ENCODE data around the gene ATG4C. TPM values are rescaled to one million over a fixed set of nuclear protein-coding genes. Genes with fewer than 3 reads are reported as not detected.

The ATG4C gene
- total RNA-seq, 2 donors from 2014 or later, result 9.9 to 21.1 TPM

DNA sequence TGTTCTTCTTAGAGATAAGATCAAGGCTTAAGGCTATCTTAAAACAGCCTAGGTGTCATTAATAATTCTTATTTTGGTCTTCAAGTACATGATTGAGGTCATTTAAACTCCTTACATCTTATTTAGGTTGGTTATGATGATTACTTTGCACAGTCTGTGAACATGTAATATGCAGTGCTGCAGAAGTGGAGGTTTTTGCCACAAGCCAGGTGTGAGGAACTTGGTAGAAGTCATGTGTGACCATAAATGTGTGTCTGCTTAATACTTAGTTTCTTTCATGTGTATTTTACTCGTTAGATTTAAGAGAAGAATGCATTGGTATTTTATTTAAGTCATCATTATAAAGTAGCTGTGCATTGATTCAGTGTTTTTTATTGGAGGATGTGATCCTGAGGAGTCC is 10.1 kb downstream of the ATG4C start:
- no peak overlapping the region for H3K27ac ChIP-seq
- no peak overlapping the region for H3K4me3 ChIP-seq
- no peaks in the 10 kb centered on the region for H3K9me3 ChIP-seq
- no peaks in the 10 kb centered on the region for H3K27me3 ChIP-seq (replicated peaks; ENCODE audit: insufficient read depth)
- ATAC-seq (ENCODE audit: insufficient number of reproducible peaks, low FRiP score, low read depth), result no peak
- TF ChIP-seq, protein P1, sequence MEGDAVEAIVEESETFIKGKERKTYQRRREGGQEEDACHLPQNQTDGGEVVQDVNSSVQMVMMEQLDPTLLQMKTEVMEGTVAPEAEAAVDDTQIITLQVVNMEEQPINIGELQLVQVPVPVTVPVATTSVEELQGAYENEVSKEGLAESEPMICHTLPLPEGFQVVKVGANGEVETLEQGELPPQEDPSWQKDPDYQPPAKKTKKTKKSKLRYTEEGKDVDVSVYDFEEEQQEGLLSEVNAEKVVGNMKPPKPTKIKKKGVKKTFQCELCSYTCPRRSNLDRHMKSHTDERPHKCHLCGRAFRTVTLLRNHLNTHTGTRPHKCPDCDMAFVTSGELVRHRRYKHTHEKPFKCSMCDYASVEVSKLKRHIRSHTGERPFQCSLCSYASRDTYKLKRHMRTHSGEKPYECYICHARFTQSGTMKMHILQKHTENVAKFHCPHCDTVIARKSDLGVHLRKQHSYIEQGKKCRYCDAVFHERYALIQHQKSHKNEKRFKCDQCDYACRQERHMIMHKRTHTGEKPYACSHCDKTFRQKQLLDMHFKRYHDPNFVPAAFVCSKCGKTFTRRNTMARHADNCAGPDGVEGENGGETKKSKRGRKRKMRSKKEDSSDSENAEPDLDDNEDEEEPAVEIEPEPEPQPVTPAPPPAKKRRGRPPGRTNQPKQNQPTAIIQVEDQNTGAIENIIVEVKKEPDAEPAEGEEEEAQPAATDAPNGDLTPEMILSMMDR (IDR thresholded peaks at IDR 0.05), result no peak
- no peaks in the 10 kb centered on the region for H3K4me1 ChIP-seq (ENCODE audit: control insufficient read depth in 1 of 2, low read depth in 2 of 2)
- DNase-seq (ENCODE audit: low spot score), result no peak
- no peaks in the 10 kb centered on the region for H3K36me3 ChIP-seq

GRCh38 chr1:62796221-62796620 is 12.3 kb downstream of the ATG4C start:
- DNase-seq (ENCODE audit: low spot score) (no peak), ATAC-seq (ENCODE audit: insufficient number of reproducible peaks, low FRiP score, low read depth) (no peak)
- Histone ChIP-seq H3K36me3 (no peaks in the 10 kb centered on the region), H3K4me3 (no peak overlapping the region), H3K9me3 (no peaks in the 10 kb centered on the region), H3K27me3 (replicated peaks; ENCODE audit: insufficient read depth) (no peaks in the 10 kb centered on the region), H3K4me1 (ENCODE audit: control insufficient read depth in 1 of 2, low read depth in 2 of 2) (peaks cover 4 to 7% of the 10 kb centered on the region in 2 donors), H3K27ac (no peak overlapping the region)
- TF ChIP-seq, protein P1 (IDR thresholded peaks at IDR 0.05), result no peak

DNA sequence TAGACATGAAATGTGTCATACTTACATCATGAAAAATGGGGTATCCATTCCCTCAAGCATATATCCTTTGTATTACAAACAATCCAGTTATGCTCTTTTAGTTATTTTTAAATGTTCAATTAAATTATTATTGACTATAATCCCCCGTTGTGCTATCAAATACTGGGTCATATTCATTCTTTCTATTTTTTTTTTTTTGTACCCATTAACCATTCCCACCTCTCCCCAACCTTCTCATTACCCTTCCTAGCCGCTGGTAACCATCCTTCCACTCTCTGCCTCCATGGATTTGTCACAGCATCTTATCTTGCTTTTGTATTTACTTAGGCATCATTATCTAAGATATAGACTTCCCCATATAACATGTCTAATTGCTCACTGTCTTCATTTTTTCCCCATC is 15.8 kb downstream of the ATG4C start:
- ATAC-seq (ENCODE audit: insufficient number of reproducible peaks, low FRiP score, low read depth), result no peak
- TF ChIP-seq, protein P1 (IDR thresholded peaks at IDR 0.05), result no peak
- no peak for DNase-seq (ENCODE audit: low spot score)

DNA sequence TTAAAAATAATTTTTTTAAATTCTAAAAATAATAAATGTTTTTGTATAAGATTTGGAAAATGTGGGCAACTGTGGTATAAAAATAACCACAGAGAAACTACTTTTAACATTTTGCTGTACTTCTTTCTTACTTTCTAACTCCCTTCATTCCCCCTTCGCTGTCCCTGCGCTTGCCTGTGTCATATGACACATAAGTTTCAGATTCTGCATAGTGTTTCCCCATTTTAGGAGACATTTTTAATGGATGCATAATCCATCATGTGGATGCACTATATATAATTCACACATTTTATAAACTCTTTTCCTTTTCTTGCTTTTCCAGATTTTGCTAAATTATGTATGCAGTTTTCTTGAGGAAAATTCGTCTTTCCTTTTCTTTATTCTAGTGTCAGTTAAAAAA is 16.3 kb downstream of the ATG4C start:
- ATAC-seq (ENCODE audit: insufficient number of reproducible peaks, low FRiP score, low read depth) (no peak), DNase-seq (ENCODE audit: low spot score) (no peak)
- TF ChIP-seq, protein P1 (IDR thresholded peaks at IDR 0.05), result no peak
- no peaks in the 10 kb centered on the region for H3K36me3 ChIP-seq
- no peak overlapping the region for H3K27ac ChIP-seq
- no peaks in the 10 kb centered on the region for H3K27me3 ChIP-seq (replicated peaks; ENCODE audit: insufficient read depth)
- peaks cover 4 to 7% of the 10 kb centered on the region in 2 donors for H3K4me1 ChIP-seq (ENCODE audit: control insufficient read depth in 1 of 2, low read depth in 2 of 2)
- H3K4me3 ChIP-seq, result no peak overlapping the region
- H3K9me3 ChIP-seq, result no peaks in the 10 kb centered on the region

More for the DNA sequence above, 15.8 kb downstream of the ATG4C start:
- Histone ChIP-seq H3K4me3 (no peak overlapping the region), H3K27ac (no peak overlapping the region), H3K27me3 (replicated peaks; ENCODE audit: insufficient read depth) (no peaks in the 10 kb centered on the region), H3K36me3 (no peaks in the 10 kb centered on the region), H3K4me1 (ENCODE audit: control insufficient read depth in 1 of 2, low read depth in 2 of 2) (peaks cover 4 to 7% of the 10 kb centered on the region in 2 donors), H3K9me3 (no peaks in the 10 kb centered on the region)

DNA sequence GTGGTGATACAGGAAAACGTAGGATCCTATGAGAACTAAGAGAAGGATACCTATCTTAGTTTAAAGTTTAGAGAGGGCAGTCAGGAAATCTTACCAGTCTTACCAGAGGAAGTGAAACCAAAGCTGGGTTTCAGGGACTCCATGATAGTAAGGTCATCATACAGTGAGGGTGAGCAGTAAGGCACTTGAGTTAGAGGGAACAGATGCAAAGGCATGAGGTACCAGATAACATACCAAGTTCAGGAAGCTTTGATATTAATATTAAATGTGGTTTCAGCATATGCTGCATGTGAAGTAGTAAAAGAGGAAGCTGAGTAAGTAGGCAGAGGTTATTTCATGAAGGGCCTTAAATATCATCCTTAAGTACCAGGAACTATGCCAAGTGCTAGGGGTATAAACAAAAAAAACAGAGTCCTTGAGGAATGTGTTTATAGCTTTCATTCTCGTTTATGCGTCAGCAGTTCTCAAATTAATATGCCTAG is 16.9 kb downstream of the ATG4C start:
- Histone ChIP-seq H3K27ac (no peak overlapping the region), H3K9me3 (no peaks in the 10 kb centered on the region), H3K27me3 (replicated peaks; ENCODE audit: insufficient read depth) (no peaks in the 10 kb centered on the region), H3K36me3 (no peaks in the 10 kb centered on the region), H3K4me3 (no peak overlapping the region), H3K4me1 (ENCODE audit: control insufficient read depth in 1 of 2, low read depth in 2 of 2) (peaks cover 4 to 7% of the 10 kb centered on the region in 2 donors)
- TF ChIP-seq, protein P1 (IDR thresholded peaks at IDR 0.05), result no peak
- no peak for DNase-seq (ENCODE audit: low spot score)
- ATAC-seq (ENCODE audit: insufficient number of reproducible peaks, low FRiP score, low read depth), result no peak

Data from thoracic aorta (tissue), 2 donors.